Raji (cell line): ENCODE data around the gene TMEM270.

Experiments used
- POLR2A ChIP-seq: IDR thresholded peaks from 2 replicates; pipeline ENCODE4 v1.6.1; 2011; ENCODE audit warnings: low read depth, low read length, control low read depth; ENCODE audit not compliant: insufficient read depth

The TMEM270 gene

GRCh38 chr7:73860859-73861258 is at the start of gene TMEM270:
TSS of gene TMEM270 (plus strand) at chr7:73861159. CDS start at chr7:73861195, 36 bp downstream.
- TF ChIP-seq POLR2A = no peak

- TF ChIP-seq POLR2A = no peak
Measured at GRCh38 chr7:73811760-73812168, 49.2 kb upstream of the TMEM270 start.

DNA sequence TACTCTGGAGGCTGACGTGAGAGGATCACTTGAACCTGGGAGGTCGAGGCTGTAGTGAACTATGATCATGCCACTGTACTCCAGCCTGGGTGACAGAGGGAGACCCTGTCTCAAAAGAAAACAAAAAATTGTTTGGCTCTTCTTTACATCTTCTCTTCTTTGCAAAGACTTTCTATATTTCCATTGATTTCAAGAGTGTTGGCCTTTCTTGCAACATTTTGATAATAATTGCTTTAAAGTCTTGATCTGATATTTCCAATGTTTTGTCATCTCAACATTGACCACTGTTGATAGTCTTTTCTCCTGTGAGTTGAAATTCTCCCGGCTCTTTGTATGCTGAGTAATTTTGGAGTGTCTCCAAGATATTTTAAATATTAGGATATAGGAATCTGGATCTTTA is 48.0 kb upstream of the TMEM270 start:
- TF ChIP-seq POLR2A = no peak

GRCh38 chr7:73815436-73815835 is 45.5 kb upstream of the TMEM270 start:
- TF ChIP-seq POLR2A = no peak

GRCh38 chr7:73817121-73817520 is 43.8 kb upstream of the TMEM270 start:
- TF ChIP-seq POLR2A = no peak

DNA sequence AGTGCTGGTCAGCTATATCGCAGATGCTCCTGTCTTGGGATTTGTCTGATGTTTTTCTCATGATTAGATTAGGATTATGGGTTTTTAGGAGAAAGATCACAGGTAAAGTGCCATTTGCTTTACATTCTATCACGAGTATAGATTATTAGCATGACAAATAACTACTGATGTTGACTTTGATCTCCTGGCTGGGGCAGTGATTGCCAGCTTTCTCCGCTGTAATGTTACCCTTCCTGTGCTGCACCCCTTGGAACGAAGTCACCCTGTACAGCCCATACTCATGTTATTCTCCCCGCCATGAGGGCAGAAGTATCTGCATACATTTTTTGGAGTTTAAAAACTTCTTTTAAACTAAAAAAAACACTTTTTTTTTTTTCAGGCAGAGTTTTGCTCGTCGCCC is 40.9 kb upstream of the TMEM270 start:
- TF ChIP-seq POLR2A = no peak

DNA sequence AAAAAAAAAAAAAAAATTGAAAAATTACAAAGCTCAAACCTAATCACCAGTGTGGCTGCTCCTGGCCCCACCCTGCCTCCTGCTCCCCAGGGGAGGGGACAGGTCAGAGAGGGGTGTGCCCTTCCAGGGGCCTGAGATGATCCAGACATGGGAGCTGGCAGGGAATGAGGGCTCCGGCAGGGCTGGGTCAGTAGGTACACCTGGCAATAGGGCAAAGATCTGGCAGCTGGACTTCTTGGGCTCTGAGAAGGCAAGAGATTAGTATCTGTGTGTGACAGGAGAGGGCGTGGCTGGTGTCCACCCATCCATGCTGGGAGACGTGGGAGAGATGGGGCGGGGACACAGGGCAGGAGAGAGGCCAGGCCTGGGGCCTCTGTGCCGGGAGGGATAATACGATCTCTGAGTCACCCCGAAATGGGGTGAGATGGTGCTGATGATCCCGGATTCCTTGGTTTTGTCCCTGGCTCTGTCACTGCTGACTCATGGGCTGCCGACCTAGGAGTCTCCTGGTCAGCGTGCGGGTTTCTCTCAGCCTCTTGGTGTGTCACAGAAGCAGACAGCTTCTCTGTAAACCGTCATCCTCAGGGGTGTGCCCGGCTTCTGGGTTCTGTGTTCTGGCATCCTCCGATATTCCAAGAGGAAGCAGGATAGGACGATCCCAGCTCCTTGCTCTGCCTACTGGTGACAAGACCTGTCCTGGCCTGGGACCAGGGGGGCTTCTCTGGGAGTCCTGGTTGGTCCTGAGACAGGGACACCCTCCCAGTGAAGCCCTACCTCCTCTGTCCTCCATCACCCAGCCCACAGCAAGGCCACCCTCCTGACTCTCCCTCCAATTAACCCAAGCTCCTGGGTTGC is 38.4 kb upstream of the TMEM270 start:
- no peak for TF ChIP-seq POLR2A

DNA sequence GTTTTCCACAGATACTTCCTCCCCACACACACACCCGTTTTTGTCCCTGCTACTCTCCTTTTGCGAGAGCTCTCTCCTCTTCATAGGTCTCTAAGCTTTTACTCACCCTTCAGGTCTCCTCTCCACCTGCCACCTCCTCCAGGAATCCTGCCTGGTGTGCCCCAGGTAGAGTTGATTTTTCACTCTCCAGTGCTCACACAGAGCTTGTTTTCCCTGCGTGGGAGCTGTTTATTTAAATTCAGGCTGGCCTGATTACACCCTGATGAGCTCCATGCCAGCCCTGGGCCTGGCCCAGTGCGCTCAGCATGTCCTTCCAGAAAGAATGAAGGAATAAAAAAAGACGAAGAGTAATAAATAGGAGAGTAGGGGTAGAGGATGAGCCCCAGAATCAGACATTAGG is 37.7 kb upstream of the TMEM270 start:
- TF ChIP-seq POLR2A = no peak

- no peak for TF ChIP-seq POLR2A
Measured at GRCh38 chr7:73823873-73824592, 36.9 kb upstream of the TMEM270 start.

- TF ChIP-seq POLR2A = no peak
Measured at GRCh38 chr7:73824986-73825385, 36.0 kb upstream of the TMEM270 start.

GRCh38 chr7:73827567-73828106 is 33.3 kb upstream of the TMEM270 start:
- TF ChIP-seq POLR2A = no peak

DNA sequence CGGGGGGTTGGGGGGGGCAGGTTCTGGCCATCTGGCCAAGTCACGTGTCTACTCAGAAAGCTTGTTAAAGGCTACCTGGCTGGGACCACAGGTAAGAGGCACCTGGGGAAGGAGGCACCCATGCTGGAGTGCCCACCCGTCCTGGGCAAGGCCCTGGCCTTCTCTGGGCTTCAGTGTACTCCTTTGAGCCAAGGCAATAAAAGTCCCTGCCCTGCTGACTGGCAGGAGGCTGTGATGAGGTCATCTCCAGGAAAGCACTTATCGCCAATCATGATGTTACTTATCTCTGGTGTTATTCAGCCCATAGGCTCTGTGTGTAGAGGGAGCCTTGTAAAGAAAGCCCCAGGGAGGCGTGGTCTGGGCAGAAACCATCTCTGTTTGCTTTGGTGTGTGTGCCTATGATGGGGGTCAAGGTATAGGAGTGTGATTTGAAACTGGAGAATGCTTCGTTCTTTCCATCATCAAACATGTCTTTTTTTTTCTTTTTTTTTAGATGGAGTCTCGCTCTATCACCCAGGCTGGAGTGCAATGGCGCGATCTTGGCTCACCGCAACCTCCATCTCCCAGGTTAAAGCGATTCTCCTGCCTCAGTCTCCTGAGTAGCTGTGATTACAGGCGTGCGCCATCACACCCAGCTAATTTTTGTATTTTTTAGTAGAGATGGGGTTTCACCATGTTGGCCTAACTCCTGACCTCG is 32.7 kb upstream of the TMEM270 start:
- no peak for TF ChIP-seq POLR2A

DNA sequence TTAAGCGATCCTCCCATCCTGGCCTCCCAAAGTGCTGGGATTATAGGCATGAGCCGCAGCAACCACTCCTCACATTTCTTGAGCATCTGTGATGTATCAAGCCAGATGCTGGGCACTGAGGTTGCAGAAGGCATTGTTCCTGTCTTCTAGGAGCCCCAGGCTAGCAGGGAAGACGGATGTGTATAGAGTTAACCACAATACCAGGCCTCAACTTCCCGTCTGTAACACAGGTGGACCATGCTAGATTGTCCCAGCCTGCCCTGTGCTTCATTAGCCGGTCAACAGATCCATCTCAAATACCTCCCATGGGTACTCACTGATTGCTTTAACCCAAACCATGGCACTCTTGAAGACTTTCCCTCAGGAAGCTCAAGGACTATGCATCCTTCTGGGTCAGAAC is 32.0 kb upstream of the TMEM270 start:
- no peak for TF ChIP-seq POLR2A

- TF ChIP-seq POLR2A = no peak
Measured at GRCh38 chr7:73829505-73829904, 31.5 kb upstream of the TMEM270 start.

DNA sequence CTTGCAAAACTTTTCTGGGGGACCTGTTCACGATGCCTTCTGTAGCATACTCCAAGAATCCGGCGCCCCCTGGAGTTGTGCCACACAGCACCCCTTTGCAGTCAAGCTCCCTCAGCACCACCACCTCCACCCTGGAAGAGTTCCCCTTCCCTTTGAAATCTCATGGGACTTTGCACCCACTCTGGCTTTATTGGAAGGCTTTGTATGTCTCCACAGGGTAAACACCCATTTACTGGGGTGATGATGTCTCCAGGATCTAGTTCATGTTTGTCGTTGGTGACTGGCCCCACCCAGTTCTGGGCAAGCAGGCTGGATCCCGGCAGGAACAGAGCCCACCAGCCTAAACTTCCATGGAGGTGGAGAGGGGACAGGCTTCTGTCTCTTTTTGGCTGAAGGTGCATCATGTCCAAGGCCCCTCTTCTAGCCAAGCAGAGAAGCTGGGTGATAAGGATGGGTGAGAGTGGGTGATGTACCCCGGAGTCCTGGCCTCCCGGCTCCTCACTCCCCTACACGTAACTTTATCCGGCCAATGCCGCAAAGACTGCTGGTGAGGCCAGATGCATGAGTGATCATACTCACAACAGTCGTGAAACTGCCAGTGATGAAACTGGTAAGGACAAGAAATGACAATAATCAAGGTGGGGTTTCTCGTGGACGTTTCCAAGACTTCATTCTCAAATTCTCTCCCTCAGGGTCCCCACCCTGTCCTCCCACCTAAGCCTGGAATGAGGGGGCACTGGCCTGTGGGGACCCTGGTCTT is 30.9 kb upstream of the TMEM270 start:
- TF ChIP-seq POLR2A = no peak
